ENCODE results near the gene FHL3. TPM values are rescaled to one million over a fixed set of nuclear protein-coding genes. Genes with fewer than 3 reads are reported as not detected.
A peak's percentile ranks its signal among the peaks of the same experiment; 100 is the strongest.

Gene FHL3
- total RNA-seq, 2 experiments from 2014 or later, result 26.6 to 26.7 TPM

- intact Hi-C loops (cut with micrococcal nuclease), result no loop called here
- ChIA-PET POLR2A (interaction anchor here (0.7 to 7.7 kb wide), 9 partner anchors 11 to 531 kb away, joined by 3 to 69 read pairs (median 8); partner anchors contain the start of genes POU3F1, SF3A3 and UTP11), CTCF (interaction anchor here (0.7 to 7.3 kb wide), 5 partner anchors 10 to 42 kb away, joined by 3 to 105 read pairs (median 3); no protein-coding TSS in a partner anchor)
- ATAC-seq (no peak), DNase-seq (peak; percentile 49)
- H3K4me1 Mint-ChIP-seq (ENCODE audit: low read depth), result peaks cover 56% of the 10 kb centered on the region
- H3K27ac Mint-ChIP-seq, result peak overlapping the region; percentile 89
- peak overlapping the region; percentile 8 for H3K4me3 Mint-ChIP-seq
- H3K9me3 Mint-ChIP-seq, result no peaks in the 10 kb centered on the region
- no peaks in the 10 kb centered on the region for H3K27me3 Mint-ChIP-seq
- TF ChIP-seq CTCF (IDR thresholded peaks at IDR 0.05), result no peak
- H3K36me3 Mint-ChIP-seq (ENCODE audit: low read depth), result peaks cover 15% of the 10 kb centered on the region
These were observed 23.4 kb upstream of the FHL3 start for GRCh38 chr1:38028671-38029070.

GRCh38 chr1:38028105-38028591 lies 22.8 kb upstream of the FHL3 start:
- DNase-seq (peak; percentile 86), ATAC-seq (peak; percentile 88)
- peak overlapping the region; percentile 89 for H3K27ac Mint-ChIP-seq
- CTCF ChIA-PET, result interaction anchor here (0.7 to 7.3 kb wide), 8 partner anchors 10 to 807 kb away, joined by 3 to 105 read pairs (median 3); no protein-coding TSS in a partner anchor
- H3K4me1 Mint-ChIP-seq (ENCODE audit: low read depth), result peaks cover 56% of the 10 kb centered on the region
- no peaks in the 10 kb centered on the region for H3K27me3 Mint-ChIP-seq
- intact Hi-C loops (cut with micrococcal nuclease), result no loop called here
- H3K9me3 Mint-ChIP-seq, result no peaks in the 10 kb centered on the region
- no peak for TF ChIP-seq CTCF (IDR thresholded peaks at IDR 0.05)
- H3K36me3 Mint-ChIP-seq (ENCODE audit: low read depth), result peaks cover 19% of the 10 kb centered on the region
- H3K4me3 Mint-ChIP-seq, result peak overlapping the region; percentile 8
- POLR2A ChIA-PET, result interaction anchor here (0.7 to 7.7 kb wide), 11 partner anchors 10 to 532 kb away, joined by 3 to 69 read pairs (median 5); partner anchors contain the start of genes POU3F1, SF3A3 and UTP11

GRCh38 chr1:38027201-38028104 lies 22.1 kb upstream of the FHL3 start:
- H3K4me3 Mint-ChIP-seq, result peak overlapping the region; percentile 8
- H3K9me3 Mint-ChIP-seq, result no peaks in the 10 kb centered on the region
- ATAC-seq (no peak), DNase-seq (no peak)
- no peak for TF ChIP-seq CTCF (IDR thresholded peaks at IDR 0.05)
- POLR2A ChIA-PET, result interaction anchor here (0.7 to 7.7 kb wide), 11 partner anchors 9 to 533 kb away, joined by 3 to 69 read pairs (median 5); partner anchors contain the start of genes POU3F1, SF3A3 and UTP11
- H3K27me3 Mint-ChIP-seq, result no peaks in the 10 kb centered on the region
- H3K36me3 Mint-ChIP-seq (ENCODE audit: low read depth), result peaks cover 23% of the 10 kb centered on the region
- CTCF ChIA-PET, result interaction anchor here (0.7 to 7.3 kb wide), 16 partner anchors 8 to 832 kb away, joined by 3 to 105 read pairs (median 4); partner anchors contain the start of genes POU3F1, RRAGC, SF3A3 and UTP11
- peaks cover 56% of the 10 kb centered on the region for H3K4me1 Mint-ChIP-seq (ENCODE audit: low read depth)
- intact Hi-C loops (cut with micrococcal nuclease), result no loop called here
- peak overlapping the region; percentile 89 for H3K27ac Mint-ChIP-seq

- intact Hi-C loops (cut with micrococcal nuclease), result no loop called here
- peak; percentile 71 for TF ChIP-seq CTCF (IDR thresholded peaks at IDR 0.05)
- Mint-ChIP-seq H3K27ac (no peak overlapping the region), H3K4me3 (no peak overlapping the region), H3K27me3 (no peaks in the 10 kb centered on the region), H3K9me3 (no peaks in the 10 kb centered on the region), H3K4me1 (ENCODE audit: low read depth) (peaks cover 55% of the 10 kb centered on the region), H3K36me3 (ENCODE audit: low read depth) (peaks cover 30% of the 10 kb centered on the region)
- ATAC-seq (no peak), DNase-seq (peak; percentile 76)
- ChIA-PET CTCF (interaction anchor here (0.7 to 7.3 kb wide), 15 partner anchors 8 to 832 kb away, joined by 3 to 105 read pairs (median 4); partner anchors contain the start of genes POU3F1, RRAGC, SF3A3 and UTP11), POLR2A (interaction anchor here (0.6 to 7.7 kb wide), 5 partner anchors 9 to 158 kb away, joined by 3 to 69 read pairs (median 24); partner anchors contain the start of genes SF3A3 and UTP11)
These were observed 21.4 kb upstream of the FHL3 start for GRCh38 chr1:38026592-38027200.
